Adipocyte (in vitro differentiated cells): ENCODE measurements around the gene STXBP6.
A peak's percentile ranks its signal among the peaks of the same experiment; 100 is the strongest.

Experiments used
- DNase-seq: peaks from one replicate; pipeline ENCODE4 v3.0.0-alpha.2; 2015; ENCODE audit warnings: low read depth
- H3K27me3 ChIP-seq: replicated peaks from 2 replicates; pipeline ENCODE4 v1.7.0; 2013; ENCODE audit warnings: mild to moderate bottlenecking, low read length, moderate library complexity; ENCODE audit not compliant: control insufficient read depth, insufficient read depth
- H3K36me3 ChIP-seq: 2 replicates; pipeline ENCODE4 v1.7.0; 2013; ENCODE audit warnings: low read length, mild to moderate bottlenecking, moderate library complexity; ENCODE audit not compliant: control insufficient read depth, insufficient read depth, severe bottlenecking
- H3K4me1 ChIP-seq: 2 replicates; pipeline ENCODE4 v1.7.0; 2013; ENCODE audit warnings: mild to moderate bottlenecking, low read length, moderate library complexity; ENCODE audit not compliant: control insufficient read depth, insufficient read depth
- H3K4me3 ChIP-seq: 2 replicates; pipeline ENCODE4 v1.7.0; 2013; ENCODE audit warnings: mild to moderate bottlenecking, low read length, moderate library complexity
- H3K9ac ChIP-seq: 2 replicates; pipeline ENCODE4 v1.7.0; 2013; ENCODE audit warnings: mild to moderate bottlenecking, low read length, moderate library complexity
- H3K9me3 ChIP-seq: 2 replicates; pipeline ENCODE4 v1.7.0; 2013; ENCODE audit warnings: mild to moderate bottlenecking, low read length, moderate library complexity; ENCODE audit not compliant: control insufficient read depth

The STXBP6 gene

GRCh38 chr14:25080682-25081081, 30.7 kb upstream of the STXBP6 start:
- no peak for DNase-seq
- Histone ChIP-seq H3K36me3 (no peaks in the 10 kb centered on the region), H3K4me3 (no peak overlapping the region), H3K9ac (no peak overlapping the region), H3K4me1 (no peaks in the 10 kb centered on the region), H3K9me3 (no peaks in the 10 kb centered on the region), H3K27me3 (no peaks in the 10 kb centered on the region)

DNA sequence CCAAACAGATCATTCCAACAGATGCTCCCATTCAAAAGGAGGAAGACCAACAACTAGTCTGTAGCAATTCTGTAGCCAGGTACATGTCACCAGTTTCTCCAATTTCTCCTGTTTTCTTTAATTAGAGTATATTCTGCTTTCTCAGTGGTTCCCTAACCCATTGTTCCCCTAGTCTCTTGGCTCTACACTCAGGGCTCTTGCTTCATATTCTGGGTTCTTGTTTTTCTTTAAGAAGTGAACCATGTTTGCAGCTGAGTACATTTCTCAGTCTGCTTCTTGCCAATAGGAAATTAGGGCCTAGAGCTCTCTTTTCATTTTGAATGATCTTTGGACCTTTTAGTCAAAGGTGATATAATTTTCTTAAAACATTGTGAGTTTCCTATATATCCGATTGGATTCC, 29.4 kb upstream of the STXBP6 start:
- Histone ChIP-seq H3K4me3 (no peak overlapping the region), H3K27me3 (no peaks in the 10 kb centered on the region), H3K4me1 (no peaks in the 10 kb centered on the region), H3K36me3 (no peaks in the 10 kb centered on the region), H3K9me3 (no peaks in the 10 kb centered on the region), H3K9ac (no peak overlapping the region)
- DNase-seq = no peak

- H3K36me3 ChIP-seq = no peaks in the 10 kb centered on the region
- H3K27me3 ChIP-seq = no peaks in the 10 kb centered on the region
- H3K9me3 ChIP-seq = no peaks in the 10 kb centered on the region
- DNase-seq = no peak
- no peak overlapping the region for H3K4me3 ChIP-seq
- H3K4me1 ChIP-seq = no peaks in the 10 kb centered on the region
- H3K9ac ChIP-seq = no peak overlapping the region
Observed at GRCh38 chr14:25074099-25074685, 24.2 kb upstream of the STXBP6 start.

GRCh38 chr14:25069879-25070278, 19.9 kb upstream of the STXBP6 start:
- DNase-seq = no peak
- Histone ChIP-seq H3K4me3 (no peak overlapping the region), H3K36me3 (no peaks in the 10 kb centered on the region), H3K4me1 (no peaks in the 10 kb centered on the region), H3K27me3 (no peaks in the 10 kb centered on the region), H3K9me3 (no peaks in the 10 kb centered on the region), H3K9ac (no peak overlapping the region)

GRCh38 chr14:25067600-25067999, 17.7 kb upstream of the STXBP6 start:
- Histone ChIP-seq H3K36me3 (no peaks in the 10 kb centered on the region), H3K27me3 (no peaks in the 10 kb centered on the region), H3K9me3 (no peaks in the 10 kb centered on the region), H3K4me3 (no peak overlapping the region), H3K4me1 (no peaks in the 10 kb centered on the region), H3K9ac (no peak overlapping the region)
- DNase-seq = no peak

- H3K9ac ChIP-seq = no peak overlapping the region
- no peaks in the 10 kb centered on the region for H3K36me3 ChIP-seq
- no peak overlapping the region for H3K4me3 ChIP-seq
- no peaks in the 10 kb centered on the region for H3K9me3 ChIP-seq
- DNase-seq = no peak
- H3K4me1 ChIP-seq = no peaks in the 10 kb centered on the region
- no peaks in the 10 kb centered on the region for H3K27me3 ChIP-seq
Observed at GRCh38 chr14:25062022-25062321, 12.0 kb upstream of the STXBP6 start.

DNA sequence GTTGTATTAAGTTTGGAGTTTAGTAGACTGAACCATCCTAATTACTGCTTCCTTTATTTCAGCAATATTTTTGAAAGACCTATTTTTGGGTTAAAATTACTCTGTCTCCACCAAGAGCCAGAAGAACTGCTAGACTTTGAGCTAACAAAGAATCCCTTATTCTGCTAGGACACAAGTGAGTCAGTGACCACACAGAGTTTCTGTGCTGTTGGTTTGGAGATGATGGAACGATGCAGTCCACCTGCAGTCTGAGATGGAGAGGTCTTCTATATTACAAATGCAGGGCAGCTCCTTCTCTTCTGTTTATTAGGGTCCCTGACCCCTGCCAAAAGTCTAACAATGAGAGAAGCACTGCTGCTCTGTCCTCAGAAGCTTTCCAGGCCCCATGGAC, 6.7 kb upstream of the STXBP6 start:
- DNase-seq = no peak
- no peaks in the 10 kb centered on the region for H3K36me3 ChIP-seq
- H3K27me3 ChIP-seq = no peaks in the 10 kb centered on the region
- no peak overlapping the region for H3K4me3 ChIP-seq
- H3K4me1 ChIP-seq = no peaks in the 10 kb centered on the region
- H3K9ac ChIP-seq = no peak overlapping the region
- no peaks in the 10 kb centered on the region for H3K9me3 ChIP-seq

GRCh38 chr14:25055992-25056687, 6.2 kb upstream of the STXBP6 start:
- no peak overlapping the region for H3K4me3 ChIP-seq
- no peak overlapping the region for H3K9ac ChIP-seq
- H3K9me3 ChIP-seq = no peaks in the 10 kb centered on the region
- peaks cover 3% of the 10 kb centered on the region for H3K4me1 ChIP-seq
- peak; percentile 63 for DNase-seq
- H3K36me3 ChIP-seq = no peaks in the 10 kb centered on the region
- no peaks in the 10 kb centered on the region for H3K27me3 ChIP-seq

GRCh38 chr14:25055005-25055404, 5.1 kb upstream of the STXBP6 start:
- no peaks in the 10 kb centered on the region for H3K27me3 ChIP-seq
- H3K4me1 ChIP-seq = peaks cover 13% of the 10 kb centered on the region
- H3K9ac ChIP-seq = no peak overlapping the region
- no peaks in the 10 kb centered on the region for H3K9me3 ChIP-seq
- DNase-seq = no peak
- H3K4me3 ChIP-seq = no peak overlapping the region
- H3K36me3 ChIP-seq = no peaks in the 10 kb centered on the region

GRCh38 chr14:25053585-25053984, 3.6 kb upstream of the STXBP6 start:
- H3K9me3 ChIP-seq = no peaks in the 10 kb centered on the region
- H3K4me3 ChIP-seq = no peak overlapping the region
- no peaks in the 10 kb centered on the region for H3K27me3 ChIP-seq
- peaks cover 19% of the 10 kb centered on the region for H3K4me1 ChIP-seq
- DNase-seq = no peak
- no peaks in the 10 kb centered on the region for H3K36me3 ChIP-seq
- no peak overlapping the region for H3K9ac ChIP-seq

- Histone ChIP-seq H3K9me3 (no peaks in the 10 kb centered on the region), H3K27me3 (no peaks in the 10 kb centered on the region)
Observed at GRCh38 chr14:25052921-25053320, 3.0 kb upstream of the STXBP6 start.

GRCh38 chr14:25052385-25052784, 2.4 kb upstream of the STXBP6 start:
- Histone ChIP-seq H3K27me3 (no peaks in the 10 kb centered on the region), H3K4me3 (no peak overlapping the region)
- no peak for DNase-seq

More at GRCh38 chr14:25052921-25053320, 3.0 kb upstream of the STXBP6 start:
- no peak for DNase-seq
- no peaks in the 10 kb centered on the region for H3K36me3 ChIP-seq
- H3K4me3 ChIP-seq = no peak overlapping the region
- no peak overlapping the region for H3K9ac ChIP-seq
- H3K4me1 ChIP-seq = peaks cover 24% of the 10 kb centered on the region

More at GRCh38 chr14:25052385-25052784, 2.4 kb upstream of the STXBP6 start:
- Histone ChIP-seq H3K9ac (no peak overlapping the region), H3K36me3 (no peaks in the 10 kb centered on the region), H3K9me3 (no peaks in the 10 kb centered on the region), H3K4me1 (peaks cover 28% of the 10 kb centered on the region)
